Germinal center (tissue), 1 donor: Measurements from ENCODE around the gene SLC30A2.

Source experiments
- DNase-seq: peaks from one replicate; pipeline ENCODE4 v3.0.0; 2012; ENCODE audit warnings: mixed read lengths, low spot score

Gene SLC30A2

GRCh38 chr1:25996966-25997827, 48.7 kb downstream of the SLC30A2 start:
- DNase-seq: peak; percentile 24

- no peak for DNase-seq
Measured at GRCh38 chr1:25994402-25995150, 51.3 kb downstream of the SLC30A2 start.

- no peak for DNase-seq
Measured at GRCh38 chr1:25993197-25993951, 52.5 kb downstream of the SLC30A2 start.

- no peak for DNase-seq
Measured at GRCh38 chr1:25992689-25993171, 53.2 kb downstream of the SLC30A2 start.

GRCh38 chr1:25991937-25992688, 53.8 kb downstream of the SLC30A2 start:
- no peak for DNase-seq

- DNase-seq: no peak
Measured at GRCh38 chr1:25990702-25991395, 55.1 kb downstream of the SLC30A2 start.

- no peak for DNase-seq
Measured at GRCh38 chr1:25990251-25990650, 55.7 kb downstream of the SLC30A2 start.

- no peak for DNase-seq
Measured at GRCh38 chr1:25989440-25990234, 56.3 kb downstream of the SLC30A2 start.

- no peak for DNase-seq
Measured at GRCh38 chr1:25987951-25988350, 58.0 kb downstream of the SLC30A2 start.
